ENCODE data around the gene L3MBTL3.

DNA sequence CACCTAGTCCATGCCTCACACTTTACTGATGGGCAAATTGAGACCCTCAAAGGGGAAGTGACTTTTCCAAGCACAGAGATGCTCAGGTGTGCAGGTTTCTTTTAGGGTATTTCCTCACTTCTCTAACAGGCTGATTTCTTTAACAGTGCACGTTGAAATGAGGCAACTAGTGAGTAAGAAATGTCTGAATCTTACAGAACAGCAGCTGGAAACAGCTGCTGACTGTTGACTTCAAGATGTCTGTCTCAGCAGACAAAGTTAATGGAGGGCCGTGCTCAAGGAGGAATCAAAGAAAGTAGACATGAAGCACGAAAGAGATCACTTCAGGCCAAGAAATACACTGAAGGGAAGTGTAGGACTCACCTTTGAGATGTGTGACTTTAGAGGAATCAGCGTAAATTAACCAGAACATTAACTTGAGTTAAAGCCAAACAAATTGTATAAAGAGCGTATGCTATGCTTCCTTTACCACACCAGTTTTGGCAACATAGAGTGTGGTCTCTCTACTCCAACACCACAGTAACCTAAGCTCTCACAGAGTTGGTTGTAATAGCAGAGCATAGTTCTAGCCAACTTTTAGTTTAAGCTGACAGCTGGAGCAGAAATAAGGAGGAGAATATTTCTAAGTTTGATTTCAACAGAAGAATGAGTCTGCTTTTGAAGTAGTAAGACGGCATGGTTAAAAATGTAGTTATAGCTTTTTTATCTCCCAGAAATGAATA, 143.5 kb downstream of the L3MBTL3 start:
- TF ChIP-seq, protein P1, sequence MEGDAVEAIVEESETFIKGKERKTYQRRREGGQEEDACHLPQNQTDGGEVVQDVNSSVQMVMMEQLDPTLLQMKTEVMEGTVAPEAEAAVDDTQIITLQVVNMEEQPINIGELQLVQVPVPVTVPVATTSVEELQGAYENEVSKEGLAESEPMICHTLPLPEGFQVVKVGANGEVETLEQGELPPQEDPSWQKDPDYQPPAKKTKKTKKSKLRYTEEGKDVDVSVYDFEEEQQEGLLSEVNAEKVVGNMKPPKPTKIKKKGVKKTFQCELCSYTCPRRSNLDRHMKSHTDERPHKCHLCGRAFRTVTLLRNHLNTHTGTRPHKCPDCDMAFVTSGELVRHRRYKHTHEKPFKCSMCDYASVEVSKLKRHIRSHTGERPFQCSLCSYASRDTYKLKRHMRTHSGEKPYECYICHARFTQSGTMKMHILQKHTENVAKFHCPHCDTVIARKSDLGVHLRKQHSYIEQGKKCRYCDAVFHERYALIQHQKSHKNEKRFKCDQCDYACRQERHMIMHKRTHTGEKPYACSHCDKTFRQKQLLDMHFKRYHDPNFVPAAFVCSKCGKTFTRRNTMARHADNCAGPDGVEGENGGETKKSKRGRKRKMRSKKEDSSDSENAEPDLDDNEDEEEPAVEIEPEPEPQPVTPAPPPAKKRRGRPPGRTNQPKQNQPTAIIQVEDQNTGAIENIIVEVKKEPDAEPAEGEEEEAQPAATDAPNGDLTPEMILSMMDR (IDR thresholded peaks at IDR 0.05), result no peak
- TF ChIP-seq EP300 (IDR thresholded peaks at IDR 0.05) (no peak), POLR2A (IDR thresholded peaks at IDR 0.05; ENCODE audit: low read depth) (no peak)

Measured in esophagus muscularis mucosa (tissue), 4 donors.